Stimulated activated CD8-positive, alpha-beta memory T cell treated with anti-CD3 and anti-CD28 coated beads, Interleukin-4, amount 100 ng/mL, for 24 hours (primary cell): ENCODE results near the gene NOS2.
A peak's percentile ranks its signal among the peaks of the same experiment; 100 is the strongest.

Experiments
- DNase-seq: peaks from one replicate; pipeline ENCODE4 v3.0.0-alpha.2; 2020; ENCODE audit warnings: low read depth

Gene NOS2

DNA sequence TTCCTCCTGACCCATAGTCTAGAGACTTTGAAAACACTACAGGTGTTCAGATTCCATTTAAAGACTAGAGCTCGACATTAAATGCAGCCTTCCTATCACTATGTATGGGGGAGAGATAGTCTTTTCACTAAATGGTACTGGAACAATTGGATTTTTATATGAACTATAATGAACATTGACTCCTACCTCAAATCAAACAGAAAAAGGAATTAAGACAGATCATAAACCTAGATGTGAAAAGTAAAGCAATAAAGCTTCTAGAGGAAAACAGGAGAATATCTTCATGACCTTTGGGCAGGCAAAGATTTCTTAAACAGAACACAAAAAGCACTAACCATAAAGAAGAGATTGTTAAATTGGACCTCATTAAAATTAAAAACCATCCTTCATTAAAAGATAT is 18.8 kb upstream of the NOS2 start:
- DNase-seq: no peak

DNA sequence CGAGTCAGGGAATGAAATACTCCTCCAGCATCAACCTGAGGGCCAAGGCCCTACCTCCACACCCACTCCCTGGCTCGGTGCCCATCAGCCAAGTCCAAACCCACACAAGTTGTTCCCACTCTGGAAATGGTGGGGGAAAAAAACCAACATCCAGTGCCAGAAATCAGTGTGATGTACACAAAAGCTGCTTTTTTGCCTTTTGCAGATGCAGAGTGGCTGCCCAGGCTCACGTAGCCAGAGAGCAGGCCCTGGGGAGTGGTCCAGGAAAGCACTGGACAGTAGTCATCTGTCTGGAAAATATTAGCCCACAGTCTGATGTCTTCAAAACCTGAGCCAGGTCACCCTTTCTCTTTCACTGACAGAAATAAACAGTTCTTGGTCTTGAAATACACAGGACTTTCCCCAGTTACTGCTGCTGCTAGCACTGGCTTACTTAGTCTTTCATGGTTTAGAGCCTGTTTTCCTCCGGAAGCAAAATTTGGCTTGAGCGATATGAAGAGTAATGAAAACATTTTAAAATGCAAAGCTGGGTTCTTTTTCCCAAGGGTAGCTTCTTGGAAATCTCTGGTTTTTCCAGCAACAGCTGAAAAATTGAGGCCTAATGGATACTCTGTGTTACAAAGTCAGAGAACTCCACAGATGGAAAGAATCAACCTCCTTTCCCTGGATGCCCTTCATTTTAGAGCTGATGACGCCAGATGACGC is 18.2 kb upstream of the NOS2 start:
- DNase-seq: no peak

DNA sequence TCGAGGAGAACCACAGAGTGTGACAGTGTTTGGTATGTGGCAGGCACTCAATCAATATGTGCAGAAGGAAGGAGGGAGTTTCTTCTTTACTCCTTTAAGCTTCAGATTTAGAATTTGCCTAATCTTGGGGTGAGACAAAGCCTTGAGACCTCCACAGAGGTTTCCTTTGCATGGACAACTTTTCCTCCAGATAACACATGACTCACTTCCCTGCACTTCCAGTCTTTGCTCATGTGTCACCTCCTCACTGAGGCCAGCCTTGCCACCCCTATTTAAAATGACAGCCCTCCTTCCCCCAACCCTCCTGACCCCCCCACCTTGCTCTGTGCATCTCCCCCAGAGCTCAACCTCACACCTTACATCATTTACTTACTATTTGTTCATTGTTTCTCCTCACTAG is 17.4 kb upstream of the NOS2 start:
- DNase-seq: no peak

DNA sequence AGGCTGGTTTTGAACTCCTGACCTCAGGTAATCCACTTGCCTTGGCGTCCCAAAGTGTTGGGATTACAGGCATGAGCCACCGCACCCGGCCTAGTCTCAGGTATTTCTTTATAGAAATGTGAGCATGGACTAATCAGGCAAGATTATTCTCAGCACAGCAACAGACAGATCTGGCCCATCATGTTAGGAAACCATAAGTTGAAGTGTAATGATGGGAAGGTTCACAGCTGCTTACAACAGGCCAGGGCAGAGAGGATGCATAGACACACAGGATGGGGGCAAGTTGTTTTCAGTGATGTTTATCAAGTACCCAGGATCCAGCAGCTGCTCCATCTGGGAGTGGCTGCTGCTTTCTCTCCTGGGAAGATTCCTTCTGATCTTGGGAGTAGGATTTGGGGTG is 16.6 kb upstream of the NOS2 start:
- DNase-seq: no peak

DNA sequence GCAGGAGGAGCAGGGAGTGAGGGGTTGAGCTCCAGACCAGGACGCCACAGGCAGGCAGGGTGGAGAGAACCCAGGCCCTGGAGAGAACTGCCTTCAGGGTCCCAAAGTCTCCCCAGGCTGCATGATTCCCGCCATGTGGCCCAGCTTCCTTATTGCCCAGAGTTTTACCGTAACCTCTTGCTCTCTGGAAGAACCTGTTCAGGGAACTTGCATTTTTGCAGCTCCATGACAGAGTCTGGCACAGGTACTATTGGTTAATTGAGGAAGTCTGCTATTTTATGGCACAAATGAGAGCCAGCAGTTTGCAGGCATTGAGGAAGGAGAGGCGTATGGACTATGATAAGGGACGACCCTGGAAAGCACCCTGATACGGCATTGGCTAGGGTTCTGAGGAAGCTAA is 11.6 kb upstream of the NOS2 start:
- DNase-seq: no peak

DNA sequence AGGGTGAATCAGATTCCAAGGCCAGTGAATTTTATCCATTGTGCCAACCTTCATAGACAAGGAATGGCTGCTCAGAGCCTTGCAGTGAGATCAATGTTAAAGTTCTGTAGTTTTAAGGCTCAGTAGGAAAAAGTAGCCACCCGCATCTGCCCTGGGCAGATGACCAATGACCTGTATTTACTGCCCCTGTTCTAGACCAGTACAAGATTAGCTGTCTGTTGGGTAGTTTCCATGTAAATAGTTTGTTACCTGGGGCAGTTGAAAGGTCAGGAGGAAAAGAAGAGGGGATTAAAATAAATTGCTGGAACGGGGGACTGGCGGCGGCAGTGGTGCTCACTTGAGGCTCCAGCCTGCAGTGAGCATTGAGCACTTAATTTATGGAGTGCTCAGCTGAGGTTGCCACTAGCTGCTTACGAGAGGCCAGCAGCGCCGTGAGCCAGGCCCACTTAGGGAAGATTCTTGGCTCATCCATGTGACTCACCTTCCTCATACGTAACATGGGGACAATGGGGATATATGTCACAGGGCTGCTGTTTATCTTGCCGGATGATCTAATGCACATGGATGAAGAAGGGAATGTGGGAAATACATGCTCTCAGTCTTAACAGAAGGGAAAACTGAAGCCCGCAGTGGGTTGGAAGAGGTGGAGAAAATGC is 10.7 kb upstream of the NOS2 start:
- DNase-seq: no peak

DNA sequence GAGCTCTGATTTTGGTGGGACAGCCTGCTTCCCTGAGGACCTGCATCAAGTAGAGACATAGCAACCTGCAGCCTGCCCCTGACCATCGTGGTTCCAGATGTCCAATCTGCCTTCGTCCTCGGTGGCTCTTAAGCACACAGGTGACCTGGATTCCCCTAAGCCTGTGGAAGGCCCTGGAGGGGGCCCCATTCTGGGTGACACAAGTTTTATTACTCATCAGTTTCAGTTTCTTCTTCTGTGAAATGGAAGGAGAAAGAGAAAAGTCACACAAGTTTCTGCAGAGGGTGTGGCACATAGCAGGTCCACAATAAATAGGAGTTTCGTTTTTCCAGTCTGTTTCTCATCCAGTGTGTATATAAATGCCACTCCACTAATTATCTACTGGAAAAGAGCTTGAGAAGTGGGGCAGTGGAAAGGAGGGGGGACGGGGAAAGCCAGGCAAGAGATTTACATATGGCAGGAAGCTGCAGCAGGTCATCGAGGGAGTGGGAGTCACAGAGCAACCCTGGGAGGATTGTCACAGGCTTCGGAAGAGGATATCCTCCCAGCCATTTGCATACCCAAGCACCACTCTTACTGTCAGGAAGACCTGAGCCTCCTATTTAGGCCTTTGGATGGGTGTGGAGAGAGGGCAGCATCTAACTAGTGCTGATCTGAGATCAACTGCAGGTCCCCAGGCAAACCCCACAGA is 10.0 kb upstream of the NOS2 start:
- no peak for DNase-seq

DNA sequence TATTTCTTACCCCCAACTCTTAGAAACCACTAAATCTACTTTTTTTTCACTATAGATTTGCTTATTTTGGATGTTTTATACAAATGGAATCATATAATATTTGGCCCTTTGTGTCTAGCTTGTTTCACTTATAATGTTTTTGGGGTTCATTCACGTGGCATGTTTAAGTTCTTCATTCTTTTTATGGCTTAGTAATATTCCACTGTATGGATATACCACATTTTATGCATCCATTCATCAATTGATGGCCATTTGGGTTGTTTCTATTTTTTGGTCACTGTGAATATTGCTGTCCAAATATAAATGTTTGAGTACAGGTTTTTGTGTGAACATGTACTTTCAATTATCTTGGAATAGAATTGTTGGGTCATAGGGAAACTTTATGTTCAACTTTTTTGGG is 9.2 kb upstream of the NOS2 start:
- DNase-seq: no peak

DNA sequence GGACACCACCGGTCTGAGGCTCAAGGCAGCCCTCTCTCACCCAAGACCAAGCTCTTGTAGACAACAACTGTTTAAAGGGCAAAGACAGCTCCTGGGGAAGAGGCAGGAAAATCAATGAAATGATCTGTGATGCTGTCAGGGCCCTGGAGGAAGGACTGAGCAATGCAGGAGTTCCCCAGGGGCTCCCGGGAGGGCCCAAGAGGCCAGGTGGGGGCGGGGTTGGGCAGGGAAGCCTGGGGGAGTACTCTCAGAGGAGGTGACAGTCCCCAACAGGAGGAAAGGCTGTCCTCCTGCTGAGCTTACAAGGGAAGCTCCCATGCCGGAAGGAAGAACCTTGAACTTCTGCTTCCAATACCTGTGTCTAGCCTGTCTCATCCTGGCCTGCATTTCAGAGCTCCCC is 8.3 kb upstream of the NOS2 start:
- DNase-seq: no peak

DNA sequence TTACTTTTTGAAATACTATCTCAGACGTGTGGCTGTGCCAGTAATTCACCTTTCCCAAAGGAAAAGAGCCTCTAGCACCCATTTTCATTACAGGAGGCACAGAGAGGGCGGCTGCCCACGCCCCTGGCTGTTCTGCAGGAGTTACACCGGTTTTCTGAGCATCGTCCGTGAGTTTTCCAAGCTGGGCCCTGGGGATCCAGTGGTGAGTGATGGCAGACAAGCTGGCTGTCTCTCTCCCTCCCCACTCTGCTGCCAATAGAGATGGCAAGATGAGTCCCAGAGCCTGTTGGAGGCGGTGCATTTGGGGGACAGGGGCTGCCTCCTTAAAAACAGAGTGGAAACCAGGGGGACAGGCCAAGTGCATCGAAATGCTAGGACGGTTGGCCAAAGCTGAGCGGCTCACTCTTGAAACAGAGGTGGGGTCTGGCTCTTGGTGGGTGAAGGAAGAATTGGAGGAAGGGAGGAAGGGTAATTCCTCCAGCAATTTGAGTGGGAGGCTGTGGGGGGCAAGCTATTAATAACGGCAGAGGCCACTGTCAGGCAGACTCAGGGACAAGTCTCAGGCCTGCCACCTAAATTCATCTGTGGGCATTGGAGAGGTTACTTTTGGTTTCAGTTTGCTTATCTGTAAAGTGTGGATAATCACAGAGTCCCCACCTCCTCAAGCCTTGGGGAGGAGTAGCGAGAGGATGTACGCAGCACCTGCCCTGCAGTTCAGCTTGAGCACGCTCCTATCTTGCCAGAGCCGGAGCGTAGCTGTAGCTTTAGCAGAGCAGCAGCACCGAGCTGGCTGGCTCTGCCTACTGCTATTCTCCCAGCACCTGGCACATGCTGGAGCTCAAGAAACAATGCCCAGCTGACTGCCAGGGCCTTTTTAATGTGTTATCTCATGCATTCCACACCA is 7.5 kb upstream of the NOS2 start:
- DNase-seq: no peak

DNA sequence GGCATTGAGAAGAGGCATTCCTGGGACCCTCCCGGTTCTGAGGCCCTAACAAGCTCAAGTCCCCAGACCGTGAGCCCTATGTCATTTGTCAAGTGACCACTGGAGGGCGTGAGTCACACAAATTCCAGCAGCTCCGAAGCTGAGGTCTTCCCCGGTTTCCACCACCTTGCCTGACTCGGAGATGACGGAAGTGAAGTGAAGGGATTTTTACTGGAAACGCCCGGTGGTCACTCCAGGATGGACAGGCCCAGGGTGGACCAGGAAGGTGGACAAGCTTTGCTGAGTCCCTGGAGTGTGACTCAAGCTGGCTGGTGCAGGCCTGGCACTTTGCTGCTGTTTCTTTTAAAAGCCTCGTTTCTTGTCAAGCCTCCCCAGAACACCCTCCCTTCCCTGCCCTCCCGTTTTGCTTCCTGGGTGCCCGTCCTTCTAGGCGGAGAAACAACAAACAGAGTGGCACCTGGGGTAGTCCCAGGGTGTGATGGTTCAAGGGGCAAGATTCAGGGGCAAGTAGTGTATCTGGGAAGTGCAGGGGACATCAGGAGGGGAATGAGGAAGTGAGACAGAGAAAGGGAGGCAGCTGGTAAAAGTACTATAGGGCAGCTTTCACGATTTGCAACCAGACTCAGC is 5.3 kb upstream of the NOS2 start:
- DNase-seq: peak; percentile 61

DNA sequence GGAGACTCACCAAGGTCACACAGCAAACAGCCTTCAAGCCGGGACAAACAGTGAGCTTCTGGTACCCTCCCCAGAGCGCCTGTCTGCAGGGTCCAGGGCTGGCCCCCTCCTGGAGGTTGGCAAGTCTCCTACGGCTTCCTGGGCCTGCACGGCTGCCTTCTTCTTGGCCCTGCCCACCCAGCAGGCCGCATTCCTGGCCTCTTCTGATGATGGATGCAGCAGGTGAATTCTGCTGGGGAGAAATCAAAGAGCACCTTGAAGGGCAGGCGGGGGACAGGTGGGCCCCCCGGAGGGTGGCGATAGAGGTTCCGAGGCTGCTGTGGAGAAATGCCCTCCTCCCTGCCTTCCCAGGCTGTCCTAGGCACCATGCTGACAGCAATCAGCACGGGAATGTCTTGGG is 3.8 kb upstream of the NOS2 start:
- no peak for DNase-seq

DNA sequence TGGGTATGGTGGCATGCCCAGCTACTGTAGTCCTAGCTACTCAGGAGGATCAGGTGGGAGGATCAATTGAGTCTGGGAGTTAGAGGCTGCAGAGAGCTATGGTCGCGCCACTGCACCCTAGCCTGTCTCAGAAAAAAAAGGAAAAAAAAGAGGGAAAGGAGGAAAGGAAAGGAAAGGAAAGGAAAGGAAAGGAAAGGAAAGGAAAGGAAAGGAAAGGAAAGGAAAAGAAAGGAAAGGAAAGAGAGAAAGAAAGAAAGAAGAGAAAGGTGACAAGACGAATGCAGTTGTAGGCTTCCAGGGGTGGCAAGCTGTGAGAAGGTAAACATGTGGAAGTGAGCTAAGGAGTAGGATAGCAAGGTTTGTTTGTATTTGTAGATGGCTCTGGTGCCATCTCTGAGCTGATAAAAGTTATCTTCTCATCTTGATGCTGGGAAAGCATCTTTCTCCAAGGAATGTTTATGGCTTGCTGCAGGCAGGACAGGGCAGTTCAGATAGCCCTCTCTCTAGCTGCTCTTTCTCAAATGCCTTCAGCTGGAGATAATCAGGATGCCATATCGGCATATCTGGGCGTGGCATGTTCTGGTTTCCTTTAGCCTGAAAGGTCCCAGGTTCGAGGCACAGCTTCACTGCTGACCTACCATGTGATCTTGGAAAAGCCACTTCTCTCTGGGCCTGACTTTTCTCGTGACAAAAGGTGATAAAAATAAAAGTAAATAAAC is 2.8 kb upstream of the NOS2 start:
- no peak for DNase-seq

DNA sequence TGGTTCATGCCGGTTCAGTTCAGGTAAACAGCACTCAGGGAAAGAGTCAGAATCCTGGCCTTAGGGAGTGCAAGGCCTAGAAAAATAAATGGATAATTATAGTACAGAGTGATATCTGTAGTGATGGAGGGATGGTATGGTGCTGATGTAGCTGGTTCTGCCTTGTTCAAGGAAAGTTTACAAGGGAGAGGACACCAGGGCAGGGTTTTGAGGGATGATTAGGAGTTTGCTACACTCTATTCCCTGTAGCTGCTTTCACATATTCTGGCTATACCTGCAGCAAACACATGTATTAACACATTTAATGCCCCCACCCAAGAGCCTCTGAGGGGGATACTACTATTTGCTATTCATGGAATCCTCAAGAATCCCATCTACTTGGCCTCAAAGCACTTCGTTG is 1.7 kb upstream of the NOS2 start:
- DNase-seq: no peak

DNA sequence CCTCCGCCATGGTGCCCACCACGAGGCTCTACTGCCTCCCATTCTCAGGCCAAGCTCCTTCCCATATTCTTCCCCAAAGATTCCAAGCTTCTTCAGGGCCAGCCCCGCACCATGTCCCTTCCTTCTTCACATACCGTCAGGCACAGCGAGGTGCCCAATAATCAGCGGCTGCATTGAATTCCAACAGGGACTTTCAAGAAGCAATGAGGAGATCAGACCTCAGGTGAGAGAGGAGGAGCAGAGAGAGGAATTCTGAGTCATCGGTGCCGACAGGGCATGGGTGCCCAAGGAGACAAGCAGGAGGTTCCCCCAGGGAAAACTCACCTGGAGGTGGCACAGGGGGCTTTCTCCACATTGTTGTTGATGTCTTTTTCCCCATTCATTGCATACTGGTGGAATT is 2.0 kb downstream of the NOS2 start:
- DNase-seq: no peak

DNA sequence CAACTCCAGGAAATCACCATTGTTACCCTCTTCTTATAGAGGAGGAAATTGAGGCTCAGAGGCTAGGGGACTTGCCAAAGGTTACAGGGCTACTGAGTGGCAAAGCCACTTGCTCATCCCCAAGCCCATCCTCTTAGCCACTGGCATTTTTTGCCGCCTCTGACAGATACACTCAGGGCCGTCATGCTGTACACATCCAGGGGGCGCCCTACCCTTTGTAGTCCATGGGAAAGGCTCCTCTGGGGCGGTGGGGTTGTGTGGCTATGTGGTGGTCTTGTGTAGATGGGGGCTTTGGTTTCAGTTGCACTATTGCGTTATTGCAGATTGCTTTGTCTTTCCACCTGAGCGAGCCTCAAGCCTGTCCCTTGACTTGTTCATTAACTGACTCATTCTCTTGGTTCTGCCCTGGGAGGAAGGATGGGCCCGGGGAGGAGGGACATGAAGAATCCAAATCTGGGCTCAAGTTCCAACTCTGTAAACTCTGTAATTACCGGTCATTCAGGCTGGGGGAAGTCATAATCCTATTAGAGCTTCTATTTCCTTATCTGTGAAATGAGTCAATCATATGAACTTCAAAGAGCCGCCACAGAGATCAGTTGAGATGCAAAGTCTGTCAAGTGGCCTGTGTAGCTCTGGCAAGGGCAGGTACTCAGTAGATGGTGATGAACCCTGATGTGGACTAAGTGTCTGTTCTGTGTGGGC is 2.8 kb downstream of the NOS2 start:
- DNase-seq: no peak

DNA sequence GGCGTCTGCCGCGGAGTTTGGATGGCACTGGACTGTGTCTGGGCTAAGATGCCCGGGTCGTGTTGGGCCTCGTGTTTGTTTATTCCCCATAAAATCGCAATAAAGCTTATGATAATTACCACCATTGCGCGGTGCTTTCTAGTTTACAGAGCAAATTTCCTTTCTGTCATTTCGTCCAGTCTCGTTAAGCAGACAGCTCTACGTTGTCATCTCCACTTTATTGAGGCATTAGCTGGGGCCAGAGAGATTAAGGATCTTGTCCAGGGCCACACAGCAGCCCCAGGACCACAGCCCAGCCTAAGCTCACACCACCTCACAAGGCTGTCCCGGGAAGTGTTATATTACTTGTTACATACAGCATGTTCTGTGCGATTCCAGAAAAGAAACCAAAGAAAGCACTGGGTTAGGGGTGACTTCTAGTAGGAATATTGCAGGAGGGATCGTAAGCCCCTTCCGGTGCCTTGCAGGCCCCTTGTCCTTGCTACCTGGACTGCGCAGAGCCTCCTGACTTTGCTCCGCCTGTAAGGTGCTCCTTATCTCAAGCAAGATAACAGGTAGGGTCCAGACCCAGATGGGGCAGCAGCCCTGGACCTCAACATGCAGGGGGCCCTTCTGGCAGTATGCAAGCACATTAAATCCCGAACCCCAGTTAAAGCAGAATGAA is 6.3 kb downstream of the NOS2 start:
- no peak for DNase-seq

DNA sequence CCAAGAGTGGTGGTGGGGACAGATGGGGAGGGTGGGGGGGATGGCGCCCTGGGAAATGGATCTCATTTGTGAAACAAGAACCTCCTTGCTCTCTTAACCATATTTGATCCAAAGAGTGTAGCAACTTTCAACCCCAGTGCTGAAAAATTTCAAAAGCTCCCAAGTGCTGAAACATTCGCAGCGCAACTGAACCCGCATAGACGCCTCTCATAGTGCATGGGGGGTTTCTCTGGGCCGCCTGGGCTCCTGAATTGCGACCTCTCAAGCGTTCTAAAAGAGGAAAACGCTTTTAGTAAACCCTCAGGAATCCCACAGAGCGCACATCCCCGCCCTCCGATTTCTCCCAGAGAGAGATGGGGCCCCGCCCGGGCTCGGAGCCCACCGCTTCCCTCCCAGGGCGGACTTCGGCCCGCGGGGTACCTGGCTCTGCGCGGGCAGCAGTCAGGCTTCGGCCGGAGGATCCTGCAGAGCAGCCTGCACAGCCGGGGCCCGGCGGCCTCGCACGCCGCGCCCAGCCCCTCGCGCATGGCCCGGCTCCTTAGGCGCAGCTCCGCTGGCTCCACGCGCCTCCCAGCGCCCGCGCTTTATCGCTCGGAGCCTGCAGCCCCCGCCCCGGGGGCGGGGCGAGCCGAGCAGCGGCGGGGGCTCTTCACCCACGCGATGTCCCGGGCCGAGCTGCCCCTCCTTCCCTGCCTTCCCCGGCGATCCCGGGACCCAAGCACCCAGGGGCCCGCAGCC is 7.0 kb downstream of the NOS2 start:
- no peak for DNase-seq

DNA sequence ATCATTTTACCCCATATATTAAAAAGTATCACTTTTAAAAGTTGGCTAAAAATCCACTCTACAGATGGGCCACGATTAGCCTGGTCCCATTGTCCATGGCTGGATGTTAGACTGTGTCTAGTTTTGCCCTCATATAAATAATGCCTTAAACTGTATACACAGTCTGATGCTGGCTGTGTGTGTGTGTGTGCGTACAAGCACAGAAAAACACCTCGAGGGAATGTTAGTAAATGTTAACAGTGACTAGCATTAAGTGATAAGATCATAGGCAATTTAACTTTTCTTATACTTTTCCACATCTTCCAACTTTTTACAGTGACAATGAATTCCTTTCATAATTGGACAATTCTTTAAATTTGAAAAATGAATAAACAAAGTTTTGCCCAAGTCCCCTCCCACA is 8.2 kb downstream of the NOS2 start:
- DNase-seq: no peak

DNA sequence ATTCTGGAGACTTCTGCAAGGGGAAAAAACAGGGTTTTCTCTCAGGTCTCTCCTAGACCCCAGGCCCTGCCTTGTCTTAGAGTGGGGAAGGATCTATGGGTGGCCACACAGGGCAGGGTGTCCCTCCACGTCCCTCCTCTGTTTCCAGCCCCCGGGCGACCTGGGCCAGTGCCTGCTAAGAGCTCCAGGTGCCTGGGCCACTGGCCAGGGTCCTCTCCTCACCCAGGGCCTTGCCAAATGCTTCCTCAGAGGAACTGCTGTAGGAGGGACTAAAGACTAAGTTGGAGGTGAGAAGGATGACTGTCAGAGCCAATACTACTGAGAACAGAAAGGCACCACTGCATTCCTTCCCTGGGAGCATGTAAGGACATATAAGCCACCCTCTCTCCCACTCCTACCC is 11.4 kb downstream of the NOS2 start:
- no peak for DNase-seq
